Astrocyte (in vitro differentiated cells and primary cell): Measurements from ENCODE around the gene BRI3. TPM values are rescaled to one million over a fixed set of nuclear protein-coding genes. Genes with fewer than 3 reads are reported as not detected.

Experiments
- DNase-seq: peaks from one replicate; pipeline ENCODE4 v3.0.0-alpha.2; 2010; ENCODE audit warnings: low read depth
- FAIRE-seq: peaks from 2 replicates; lab custom pipeline; 2011; peaks lifted over from hg19 to GRCh38; lab: Jason Lieb, UNC
- H2AFZ ChIP-seq: 2 replicates; pipeline ENCODE4 v1.6.0; 2012; ENCODE audit warnings: low read depth, low read length, inconsistent platforms
- H3K27ac ChIP-seq: 2 replicates; pipeline ENCODE4 v1.5.1; 2011; ENCODE audit warnings: low read depth, low read length, inconsistent platforms
- H3K27me3 ChIP-seq: 2 replicates; pipeline ENCODE4 v1.6.0; 2011; ENCODE audit warnings: low read length, inconsistent platforms; ENCODE audit not compliant: insufficient read depth
- H3K36me3 ChIP-seq: 2 replicates; pipeline ENCODE4 v1.5.1; 2011; ENCODE audit warnings: low read length, inconsistent platforms; ENCODE audit not compliant: insufficient read depth
- H3K4me1 ChIP-seq: 2 replicates; pipeline ENCODE4 v1.5.1; 2011; ENCODE audit warnings: low read length, inconsistent platforms; ENCODE audit not compliant: insufficient read depth
- H3K4me2 ChIP-seq: 2 replicates; pipeline ENCODE4 v1.6.0; 2012; ENCODE audit warnings: low read length, inconsistent platforms
- H3K4me3 ChIP-seq: 2 replicates; pipeline ENCODE4 v1.5.1; 2011; ENCODE audit warnings: low read depth, mild to moderate bottlenecking, low read length, inconsistent platforms; ENCODE audit not compliant: insufficient read depth
- H3K79me2 ChIP-seq: 2 replicates; pipeline ENCODE4 v1.6.0; 2012; ENCODE audit warnings: mild to moderate bottlenecking, low read length, inconsistent platforms; ENCODE audit not compliant: insufficient read depth
- H3K9ac ChIP-seq: 2 replicates; pipeline ENCODE4 v1.6.0; 2012; ENCODE audit warnings: mild to moderate bottlenecking, low read length, inconsistent platforms
- H3K9me3 ChIP-seq: 2 replicates; pipeline ENCODE4 v1.5.1; 2012; ENCODE audit warnings: low read depth, mild to moderate bottlenecking, low read length, inconsistent platforms; ENCODE audit not compliant: insufficient read depth
- H4K20me1 ChIP-seq: 2 replicates; pipeline ENCODE4 v1.6.0; 2012; ENCODE audit warnings: low read length, inconsistent platforms; ENCODE audit not compliant: insufficient read depth
- H3K27ac Mint-ChIP-seq: one replicate; pipeline ENCODE4 v1.8.0; 2021; ENCODE audit warnings: mild to moderate bottlenecking, mixed read lengths; ENCODE audit not compliant: unreplicated experiment
- H3K27me3 Mint-ChIP-seq: one replicate; pipeline ENCODE4 v1.8.0; 2021; ENCODE audit warnings: low read depth, mixed read lengths; ENCODE audit not compliant: unreplicated experiment
- H3K36me3 Mint-ChIP-seq: one replicate; pipeline ENCODE4 v1.8.0; 2021; ENCODE audit warnings: low read depth, mixed read lengths; ENCODE audit not compliant: unreplicated experiment
- H3K4me1 Mint-ChIP-seq: one replicate; pipeline ENCODE4 v1.8.0; 2021; ENCODE audit warnings: low read depth, mixed read lengths; ENCODE audit not compliant: unreplicated experiment
- H3K4me3 Mint-ChIP-seq: one replicate; pipeline ENCODE4 v1.8.0; 2021; ENCODE audit warnings: mild to moderate bottlenecking, moderate library complexity, mixed read lengths; ENCODE audit not compliant: unreplicated experiment
- H3K9me3 Mint-ChIP-seq: one replicate; pipeline ENCODE4 v1.8.0; 2021; ENCODE audit warnings: mild to moderate bottlenecking, mixed read lengths; ENCODE audit not compliant: unreplicated experiment
- CTCF ChIP-seq: IDR thresholded peaks from 2 replicates; pipeline ENCODE4 v1.5.1; 2011; ENCODE audit warnings: low read depth, mild to moderate bottlenecking, inconsistent platforms, low read length, moderate library complexity; ENCODE audit not compliant: insufficient read depth
- EZH2 ChIP-seq: IDR thresholded peaks from 2 replicates; pipeline ENCODE4 v1.6.1; 2012; ENCODE audit warnings: mild to moderate bottlenecking, low read length, inconsistent platforms; ENCODE audit not compliant: insufficient read depth
- total RNA-seq: library from RNA; stranded (reverse); gene quantifications from 2 replicates; pipeline ENCODE4 v1.2.1, GENCODE V29; 2021

The BRI3 gene
- total RNA-seq, 1 donor from 2014 or later, result 195 TPM

GRCh38 chr7:98278936-98279335, 2.5 kb upstream of the BRI3 start:
- Histone ChIP-seq H3K4me3 (no peak overlapping the region), H3K36me3 (no peaks in the 10 kb centered on the region), H3K27ac (no peak overlapping the region), H4K20me1 (peaks cover 17% of the 10 kb centered on the region), H3K4me1 (peaks cover 19% of the 10 kb centered on the region), H3K4me2 (no peak overlapping the region), H3K79me2 (peaks cover 22% of the 10 kb centered on the region), H3K9ac (no peak overlapping the region), H3K27me3 (no peaks in the 10 kb centered on the region), H2AFZ (no peak overlapping the region), H3K9me3 (no peaks in the 10 kb centered on the region)
- H3K4me1 Mint-ChIP-seq, result peaks cover 11% of the 10 kb centered on the region
- no peak for TF ChIP-seq CTCF
- TF ChIP-seq EZH2, result no peak
- FAIRE-seq (no peak), DNase-seq (no peak)
- peaks cover 2% of the 10 kb centered on the region for H3K36me3 Mint-ChIP-seq
- H3K4me3 Mint-ChIP-seq, result no peak overlapping the region
- no peak overlapping the region for H3K27ac Mint-ChIP-seq
- no peaks in the 10 kb centered on the region for H3K27me3 Mint-ChIP-seq
- no peaks in the 10 kb centered on the region for H3K9me3 Mint-ChIP-seq

- Histone ChIP-seq H3K27ac (no peak overlapping the region), H3K4me3 (peak overlapping the region; percentile 71), H4K20me1 (peaks cover 30% of the 10 kb centered on the region), H3K79me2 (peaks cover 36% of the 10 kb centered on the region), H3K9me3 (no peaks in the 10 kb centered on the region), H3K4me1 (peaks cover 33% of the 10 kb centered on the region), H3K27me3 (no peaks in the 10 kb centered on the region), H3K9ac (peak overlapping the region; percentile 71), H3K4me2 (peak overlapping the region; percentile 100), H2AFZ (no peak overlapping the region), H3K36me3 (no peaks in the 10 kb centered on the region)
- FAIRE-seq, result no peak
- Mint-ChIP-seq H3K4me1 (peaks cover 19% of the 10 kb centered on the region), H3K27ac (no peak overlapping the region), H3K9me3 (no peaks in the 10 kb centered on the region), H3K27me3 (no peaks in the 10 kb centered on the region), H3K4me3 (peak overlapping the region; percentile 80), H3K36me3 (peaks cover 2% of the 10 kb centered on the region)
- DNase-seq, result no peak
- TF ChIP-seq EZH2 (no peak), CTCF (no peak)
Observed at GRCh38 chr7:98280296-98280695, 1.2 kb upstream of the BRI3 start.

GRCh38 chr7:98281757-98282606, 496 bp downstream of the BRI3 start:
- TF ChIP-seq EZH2 (no peak), CTCF (no peak)
- peak overlapping the region; percentile 66 for H3K27ac Mint-ChIP-seq
- H3K9me3 ChIP-seq, result no peaks in the 10 kb centered on the region
- no peak overlapping the region for H2AFZ ChIP-seq
- H4K20me1 ChIP-seq, result peaks cover 46% of the 10 kb centered on the region
- H3K9ac ChIP-seq, result peak overlapping the region; percentile 95
- H3K27me3 Mint-ChIP-seq, result no peaks in the 10 kb centered on the region
- peak overlapping the region; percentile 90 for H3K4me3 Mint-ChIP-seq
- FAIRE-seq (no peak), DNase-seq (no peak)
- peaks cover 2% of the 10 kb centered on the region for H3K36me3 Mint-ChIP-seq
- peaks cover 53% of the 10 kb centered on the region for H3K79me2 ChIP-seq
- peak overlapping the region; percentile 100 for H3K4me2 ChIP-seq
- peaks cover 24% of the 10 kb centered on the region for H3K4me1 Mint-ChIP-seq
- H3K27me3 ChIP-seq, result no peaks in the 10 kb centered on the region
- H3K27ac ChIP-seq, result peak overlapping the region; percentile 81
- H3K4me3 ChIP-seq, result peak overlapping the region; percentile 84
- peaks cover 50% of the 10 kb centered on the region for H3K4me1 ChIP-seq
- H3K9me3 Mint-ChIP-seq, result no peaks in the 10 kb centered on the region
- H3K36me3 ChIP-seq, result no peaks in the 10 kb centered on the region
